ENCODE data around the gene NIPBL.
A peak's percentile ranks its signal among the peaks of the same experiment; 100 is the strongest.
"Not testable (repeated sequence)": the region's sequence is repeated elsewhere in the genome, so short reads cannot be mapped to it uniquely, and the experiment has no call there.

NIPBL gene

DNA sequence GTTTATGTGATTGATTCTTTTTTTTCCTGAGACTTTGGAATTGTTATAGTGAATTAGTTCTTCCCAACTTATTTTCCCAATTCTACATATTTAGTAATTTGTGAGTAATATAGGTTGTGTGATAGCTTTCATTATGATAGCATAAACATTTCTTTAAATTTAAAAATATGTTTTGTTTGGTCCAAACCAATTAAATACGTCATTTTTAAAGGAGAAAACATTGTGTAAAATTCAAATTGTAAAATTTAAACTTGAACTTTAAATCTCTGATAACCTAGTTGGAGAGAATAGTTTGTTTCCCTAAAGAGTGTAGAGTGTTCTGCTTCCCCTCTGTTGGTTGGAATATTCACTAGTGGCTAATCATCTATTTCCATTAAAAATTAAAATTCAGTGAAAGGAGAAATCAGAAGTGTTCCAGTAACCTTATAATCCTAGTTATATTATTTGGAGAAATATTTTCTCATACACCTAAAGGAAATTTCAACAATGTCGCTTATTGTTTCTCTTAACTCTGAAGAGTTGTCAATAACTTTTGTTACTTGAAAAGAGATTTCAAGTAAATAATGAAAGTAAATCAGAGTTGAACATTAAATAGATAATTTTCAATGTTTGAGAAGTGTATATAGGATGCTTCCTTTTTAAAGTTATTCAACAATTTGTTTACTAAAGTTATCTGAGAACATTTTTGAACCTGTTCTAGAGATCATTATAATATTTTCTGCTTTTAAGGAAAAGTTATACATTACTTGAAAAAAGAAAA lies 2.9 kb downstream of the NIPBL start:
- DNase-seq = no peak

DNA sequence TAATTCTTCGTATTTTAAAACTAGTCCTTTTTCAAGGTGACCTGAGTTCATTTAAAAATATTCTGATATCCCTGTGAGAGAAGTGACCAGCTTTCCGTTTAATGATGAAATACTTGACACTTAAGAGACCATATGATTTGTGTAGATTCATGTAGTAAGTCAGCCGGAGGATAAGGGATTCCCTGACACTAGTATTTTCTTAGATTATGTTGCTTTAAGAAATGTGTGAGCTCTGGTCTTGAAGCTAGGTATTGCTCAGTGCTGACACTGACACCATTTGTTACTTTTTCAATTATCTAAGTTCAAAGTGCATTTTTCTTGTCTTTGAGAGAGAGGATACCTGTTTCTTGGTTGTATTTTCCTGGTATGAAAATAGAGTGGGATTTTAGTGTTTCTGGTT lies 4.2 kb downstream of the NIPBL start:
- peak; percentile 39 for DNase-seq

DNA sequence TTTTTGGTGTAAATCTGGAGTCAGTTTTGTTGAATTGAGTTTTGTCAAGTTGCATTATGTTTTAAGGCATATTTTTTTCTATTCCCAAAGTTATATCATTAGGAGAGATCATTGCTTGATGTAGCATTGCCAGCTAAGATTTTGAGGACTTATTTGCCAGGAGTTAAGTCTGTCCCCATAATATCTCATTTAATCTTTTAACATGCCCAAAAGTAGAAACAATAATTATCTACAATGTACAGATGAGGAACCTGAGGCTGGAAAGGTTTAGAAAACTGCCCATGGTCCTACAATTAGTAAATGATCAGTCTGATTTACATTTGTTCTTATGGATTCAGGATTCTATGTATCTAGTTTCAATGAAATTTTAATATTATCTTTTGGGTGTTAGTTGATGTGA lies 4.7 kb downstream of the NIPBL start:
- DNase-seq = no peak

DNA sequence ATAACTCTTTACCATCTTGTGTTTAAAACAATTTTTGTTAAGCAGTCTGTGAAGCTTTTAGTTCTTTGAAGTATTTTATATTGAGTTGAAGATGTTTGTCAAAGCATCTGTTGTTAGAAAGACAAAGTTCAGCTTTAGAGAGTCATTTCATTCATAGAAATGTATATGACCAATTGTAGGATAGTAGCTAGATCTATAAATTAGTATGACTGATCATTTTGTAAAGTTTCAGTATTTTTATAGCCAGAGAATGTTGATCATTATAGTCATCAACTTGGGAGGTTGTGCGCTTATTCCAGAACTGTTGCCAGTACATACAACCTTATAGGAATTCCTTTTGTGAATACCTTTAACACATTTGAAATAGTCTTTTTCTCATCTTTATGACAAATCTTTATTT lies 5.2 kb downstream of the NIPBL start:
- DNase-seq = no peak

DNA sequence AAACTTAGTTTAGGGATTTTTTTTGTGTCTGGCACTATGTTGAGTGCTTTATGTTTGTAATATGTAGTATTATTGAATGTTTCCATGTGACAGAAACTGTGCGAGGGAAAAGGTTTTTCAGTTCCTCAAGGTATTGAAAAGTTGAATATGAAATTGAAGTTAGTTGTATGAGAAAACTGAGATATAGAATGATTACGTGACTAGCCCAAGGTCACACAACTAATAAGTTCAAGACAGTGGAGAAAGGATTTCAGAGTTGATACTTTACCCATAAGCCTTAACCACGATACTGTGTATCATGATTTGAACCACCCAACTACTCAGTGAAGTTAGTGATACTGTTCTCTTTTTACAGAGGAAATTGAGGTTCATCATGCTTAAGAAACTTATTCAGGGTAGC lies 5.7 kb downstream of the NIPBL start:
- DNase-seq = peak; percentile 26

DNA sequence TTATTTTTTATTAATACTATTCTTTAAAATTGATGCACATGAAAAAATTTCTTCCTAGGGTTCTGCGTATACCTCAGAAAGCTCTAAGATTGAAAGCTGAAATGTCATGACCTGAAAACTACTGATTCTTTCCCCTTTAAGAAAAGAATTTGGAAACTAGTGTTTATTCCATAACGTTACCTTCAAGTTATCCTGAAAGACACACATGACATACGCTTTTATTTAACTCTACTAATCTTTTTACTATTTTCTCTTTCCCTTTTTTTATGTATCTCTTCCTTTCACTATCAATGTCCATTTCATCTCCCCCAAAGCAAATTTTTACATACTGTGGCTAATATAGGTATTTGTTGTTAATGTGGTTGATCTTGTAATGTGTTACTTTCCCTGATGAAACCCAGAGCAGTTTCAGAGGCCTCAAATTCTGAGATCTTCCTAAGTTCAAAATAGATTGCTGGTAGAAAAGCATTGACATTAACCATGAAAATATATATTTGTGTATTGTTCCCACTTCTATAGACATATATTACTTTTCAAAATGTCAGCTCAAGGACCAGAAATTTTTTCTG lies 7.4 kb downstream of the NIPBL start:
- no peak for DNase-seq

DNA sequence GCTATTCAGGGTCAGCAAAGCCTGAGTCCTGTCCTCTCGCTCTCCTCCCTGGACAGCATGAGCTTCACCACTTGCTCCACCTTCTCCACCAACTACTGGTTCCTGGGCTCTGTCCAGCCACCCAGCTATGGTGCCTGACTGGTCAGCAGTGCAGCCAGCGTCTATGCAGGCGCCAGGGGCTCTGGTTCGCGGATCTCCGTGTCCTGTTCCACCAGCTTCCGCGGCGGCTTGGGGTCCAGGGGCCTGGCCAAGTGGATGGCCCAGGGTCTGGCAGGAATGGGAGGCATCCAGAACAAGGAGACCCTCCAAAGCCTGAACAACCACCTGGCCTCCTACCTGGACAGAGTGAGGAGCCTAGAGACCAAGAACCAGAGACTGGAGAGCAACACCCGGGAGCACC lies 8.6 kb downstream of the NIPBL start:
- DNase-seq = no peak

DNA sequence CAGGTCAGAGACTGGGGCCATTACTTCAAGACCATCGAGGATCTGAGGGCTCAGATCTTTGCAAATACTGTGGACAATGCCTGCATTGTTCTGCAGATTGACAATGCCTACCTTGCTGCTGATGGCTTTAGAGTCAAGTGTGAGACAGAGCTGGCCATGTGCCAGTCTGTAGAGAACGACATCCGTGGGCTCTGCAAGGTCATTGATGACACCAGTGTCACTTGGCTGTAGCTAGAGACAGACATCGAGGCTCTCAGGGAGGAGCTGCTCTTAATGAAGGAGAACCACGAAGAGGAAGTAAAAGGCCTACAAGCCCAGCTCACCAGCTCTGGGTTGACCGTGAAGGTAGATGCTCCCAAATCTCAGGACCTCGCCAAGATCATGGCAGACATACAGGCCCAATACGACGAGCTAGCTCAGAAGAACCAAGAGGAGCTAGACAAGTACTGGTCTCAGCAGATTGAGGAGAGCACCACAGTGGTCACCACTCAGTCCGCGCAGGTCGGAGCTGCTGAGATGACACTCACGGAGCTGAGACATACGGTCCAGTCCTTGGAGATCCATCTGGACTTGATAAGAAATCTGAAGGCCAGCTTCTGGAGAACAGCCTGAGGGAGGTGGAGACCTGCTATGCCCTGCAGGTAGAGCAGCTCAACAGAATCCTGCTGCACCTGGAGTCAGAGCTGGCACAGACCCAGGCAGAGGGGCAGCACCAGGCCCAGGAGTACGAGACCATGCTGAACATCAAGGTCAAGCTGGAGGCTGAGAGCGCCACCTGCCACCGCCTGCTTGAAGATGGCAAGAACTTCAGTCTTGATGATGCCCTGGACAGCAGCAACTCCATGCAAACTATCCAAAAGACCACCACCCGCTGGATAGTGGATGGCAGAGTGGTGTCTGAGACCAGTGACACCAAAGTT lies 9.3 kb downstream of the NIPBL start:
- DNase-seq = peak; percentile 60

DNA sequence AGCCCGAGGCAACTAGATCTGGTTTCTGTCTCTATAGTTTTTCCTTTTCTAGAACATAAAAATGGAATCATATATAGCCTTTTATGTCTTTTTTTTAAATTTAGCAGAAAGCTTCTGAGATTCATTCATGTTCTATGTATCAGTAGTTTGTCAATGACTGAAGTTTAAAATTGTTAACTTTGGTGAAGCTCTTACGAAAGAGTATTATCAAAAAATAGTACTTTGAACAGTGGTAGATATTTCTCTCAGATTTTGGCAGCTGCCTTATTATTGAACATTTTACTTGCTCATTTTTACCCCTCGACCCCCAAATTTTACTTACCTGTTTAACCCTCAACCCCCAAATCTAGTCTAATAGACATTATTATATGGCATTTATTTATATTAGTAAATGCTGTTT lies 10.2 kb downstream of the NIPBL start:
- DNase-seq = no peak

DNA sequence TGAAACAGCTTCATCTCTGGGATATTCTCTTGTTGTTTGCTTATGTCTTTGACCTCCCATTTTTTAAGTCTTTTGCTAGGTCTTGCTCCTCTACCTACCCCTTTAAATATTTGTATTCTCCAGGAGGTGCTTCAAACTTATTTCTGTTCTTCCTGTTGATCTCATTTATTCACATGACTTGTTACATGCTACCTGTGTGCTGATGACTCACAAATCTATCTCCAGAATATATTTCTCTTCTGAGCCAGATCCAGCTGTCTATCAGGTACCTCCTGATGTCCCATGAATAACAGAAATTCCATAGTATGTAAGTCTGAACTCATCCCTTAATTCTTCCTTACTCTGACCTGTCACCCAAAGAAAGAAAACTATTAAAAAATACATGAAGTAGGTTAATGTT lies 11.0 kb downstream of the NIPBL start:
- no peak for DNase-seq

DNA sequence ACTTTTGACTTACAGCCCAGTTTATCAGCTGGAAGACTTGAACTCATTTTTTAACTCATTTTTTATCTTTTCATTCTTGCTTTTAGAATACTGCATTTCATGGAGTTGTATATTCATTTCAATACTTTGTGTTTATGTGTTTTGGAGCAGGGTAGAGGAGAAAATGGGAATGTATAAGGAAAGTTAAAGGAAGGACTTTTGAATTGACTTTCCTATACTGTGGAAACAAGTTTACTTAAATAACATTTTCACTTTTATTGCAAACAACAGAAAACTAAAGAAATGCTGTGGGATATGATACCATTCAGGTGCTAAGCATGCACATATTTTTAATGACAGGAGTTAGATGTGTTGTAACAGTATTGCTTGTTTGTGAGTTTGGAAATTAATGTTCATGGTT lies 11.7 kb downstream of the NIPBL start:
- no peak for DNase-seq

DNA sequence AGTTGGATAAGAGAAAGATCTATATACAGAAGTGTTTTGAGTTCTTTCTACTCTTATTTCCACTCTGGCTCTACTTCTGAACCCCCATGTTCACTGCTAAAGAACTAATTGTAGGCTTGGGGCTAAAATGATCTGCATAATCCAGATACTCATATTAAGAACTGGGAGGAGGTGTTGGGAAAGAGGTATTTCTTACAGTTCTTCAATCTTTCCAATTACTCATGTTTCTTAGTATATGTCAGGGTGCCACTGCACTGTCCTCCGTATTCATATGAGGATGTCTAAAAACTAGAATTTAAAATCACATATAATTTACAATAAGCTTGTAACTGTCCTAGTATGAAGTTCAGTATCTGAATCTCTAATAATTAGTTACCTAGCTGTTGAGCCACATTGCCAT lies 12.7 kb downstream of the NIPBL start:
- no peak for DNase-seq

DNA sequence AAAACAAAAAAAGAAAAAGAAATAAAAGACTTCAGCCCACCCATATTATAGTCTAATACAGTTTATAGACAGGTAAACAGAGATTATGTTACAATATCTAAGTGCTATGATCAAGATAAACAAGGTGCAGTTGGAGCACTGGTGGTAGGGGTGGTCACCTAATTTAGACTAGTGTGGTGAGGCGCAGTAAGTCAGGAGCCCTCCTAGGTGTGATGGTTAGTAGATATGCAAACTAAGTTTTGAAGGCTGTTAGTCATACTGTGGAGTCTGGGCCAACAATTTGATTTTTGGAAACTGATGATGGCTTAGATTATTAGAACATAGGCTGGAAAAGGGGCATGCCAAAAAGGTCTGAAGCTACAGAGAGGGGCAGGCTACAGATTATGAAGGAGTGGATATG lies 14.7 kb downstream of the NIPBL start:
- no peak for DNase-seq

DNA sequence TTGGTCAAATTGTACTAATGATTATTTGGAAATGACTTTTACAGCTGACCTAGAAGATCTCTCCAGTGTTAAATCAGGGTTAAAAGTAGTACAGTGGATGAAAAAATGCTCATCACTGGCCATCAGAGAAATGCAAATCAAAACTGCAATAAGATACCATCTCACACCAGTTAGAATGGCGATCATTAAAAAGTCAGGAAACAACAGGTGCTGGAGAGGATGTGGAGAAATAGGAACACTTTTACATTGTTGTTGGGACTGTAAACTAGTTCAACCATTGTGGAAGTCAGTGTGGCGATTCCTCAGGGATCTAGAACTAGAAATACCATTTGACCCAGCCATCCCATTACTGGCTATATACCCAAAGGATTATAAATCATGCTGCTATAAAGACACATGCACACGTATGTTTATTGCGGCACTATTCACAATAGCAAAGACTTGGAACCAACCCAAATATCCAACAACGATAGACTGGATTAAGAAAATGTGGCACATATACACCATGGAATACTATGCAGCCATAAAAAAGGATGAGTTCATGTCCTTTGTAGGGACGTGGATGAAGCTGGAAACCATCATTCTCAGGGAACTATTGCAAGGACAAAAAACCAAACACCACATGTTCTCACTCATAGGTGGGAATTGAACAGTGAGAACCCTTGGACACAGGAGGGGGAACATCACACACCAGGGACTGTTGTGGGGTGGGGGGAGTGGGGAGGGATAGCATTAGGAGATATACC lies 15.7 kb downstream of the NIPBL start:
- not testable (repeated sequence) for DNase-seq

DNA sequence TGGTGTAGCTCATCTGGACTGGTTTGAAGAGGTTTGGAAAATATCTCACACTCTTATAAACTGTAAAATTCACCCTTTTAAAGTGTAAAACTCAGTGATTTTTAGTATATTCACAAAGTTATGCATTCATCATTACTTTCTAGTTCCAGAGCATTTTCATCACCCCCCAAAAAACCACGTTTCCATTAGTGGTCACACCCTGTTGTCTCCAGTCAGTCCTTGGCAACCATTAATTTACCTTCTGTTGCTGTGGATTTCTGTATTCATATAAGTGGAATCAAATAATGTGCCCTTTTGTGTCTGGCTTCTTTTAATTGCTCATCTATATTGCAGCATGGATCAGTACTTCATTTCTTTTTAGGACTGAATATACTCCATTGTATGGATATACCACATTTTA lies 18.4 kb downstream of the NIPBL start:
- DNase-seq = no peak

DNA sequence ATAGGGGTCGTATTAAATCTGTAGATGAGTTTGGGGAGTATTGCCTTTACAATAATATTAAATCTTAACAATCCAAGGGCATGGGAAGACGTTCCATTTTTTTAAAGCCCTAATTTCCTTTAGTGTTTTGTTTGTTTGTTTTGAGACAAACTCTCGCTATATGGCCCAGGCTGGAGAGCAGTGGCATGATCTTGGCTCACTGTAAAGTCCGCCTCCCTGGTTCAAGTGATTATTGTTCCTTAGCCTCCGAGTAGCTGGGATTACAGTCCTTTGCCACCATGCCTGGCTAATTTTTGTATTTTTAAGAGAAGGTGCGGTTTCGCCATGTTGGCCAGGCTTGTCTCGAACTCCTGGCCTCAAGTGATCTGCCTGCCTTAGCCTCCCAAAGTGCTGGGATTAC lies 19.9 kb downstream of the NIPBL start:
- DNase-seq = no peak

DNA sequence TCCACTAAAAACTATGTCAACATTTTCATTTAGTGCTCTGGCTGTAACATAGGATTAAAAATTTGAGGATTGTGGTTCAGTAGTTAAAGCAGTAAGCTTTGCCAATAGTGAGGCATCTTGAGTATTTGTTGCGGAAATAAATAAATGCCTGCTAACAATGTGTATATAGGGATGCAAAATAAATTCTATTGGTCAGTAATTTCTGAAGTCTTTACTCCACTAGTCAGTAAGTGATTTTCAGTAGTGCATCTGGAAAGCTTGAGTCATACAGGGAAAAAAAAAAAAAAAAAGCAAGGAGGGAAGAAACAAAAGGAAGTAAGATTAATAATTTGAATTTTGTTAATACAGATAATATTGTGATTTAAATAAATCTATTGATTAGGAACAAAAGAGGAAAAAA lies 21.0 kb downstream of the NIPBL start:
- DNase-seq = no peak

DNA sequence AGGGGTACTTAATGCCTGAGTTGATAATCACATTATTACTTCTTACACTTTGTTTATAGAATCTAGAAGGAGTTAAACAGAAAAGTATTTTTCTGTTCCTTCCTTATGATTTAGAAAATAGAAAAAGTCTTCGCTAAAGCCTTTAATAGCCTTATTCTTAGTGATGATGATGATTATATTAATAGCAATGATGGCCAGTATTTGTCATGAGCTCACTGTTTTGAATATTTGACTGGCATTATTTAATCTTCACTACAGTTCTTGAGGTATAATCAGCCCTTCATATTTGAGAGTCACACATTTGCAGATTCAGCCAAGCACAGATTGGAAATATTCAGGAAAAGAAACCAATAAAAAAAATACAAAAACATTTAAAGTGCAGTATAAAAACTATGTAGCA lies 23.3 kb downstream of the NIPBL start:
- DNase-seq = no peak

DNA sequence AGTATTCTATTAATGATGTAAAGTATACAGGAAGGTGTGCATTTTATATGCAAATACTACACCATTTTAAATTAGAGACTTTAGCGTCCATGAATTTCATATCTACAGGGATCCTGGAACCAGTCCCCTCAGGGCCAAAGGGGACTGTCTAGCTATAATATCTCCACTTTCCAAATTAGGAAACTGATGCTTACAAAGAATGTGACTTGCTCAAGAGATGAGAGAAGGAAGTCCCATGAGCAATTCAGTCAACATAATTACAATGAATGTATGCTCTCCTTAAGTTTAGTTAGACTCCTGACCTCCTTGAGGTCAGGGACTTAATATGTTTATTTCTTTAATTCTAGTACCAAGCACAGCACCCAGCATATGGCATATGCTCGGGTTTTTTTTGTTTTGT lies 23.7 kb downstream of the NIPBL start:
- peak; percentile 9 for DNase-seq

DNA sequence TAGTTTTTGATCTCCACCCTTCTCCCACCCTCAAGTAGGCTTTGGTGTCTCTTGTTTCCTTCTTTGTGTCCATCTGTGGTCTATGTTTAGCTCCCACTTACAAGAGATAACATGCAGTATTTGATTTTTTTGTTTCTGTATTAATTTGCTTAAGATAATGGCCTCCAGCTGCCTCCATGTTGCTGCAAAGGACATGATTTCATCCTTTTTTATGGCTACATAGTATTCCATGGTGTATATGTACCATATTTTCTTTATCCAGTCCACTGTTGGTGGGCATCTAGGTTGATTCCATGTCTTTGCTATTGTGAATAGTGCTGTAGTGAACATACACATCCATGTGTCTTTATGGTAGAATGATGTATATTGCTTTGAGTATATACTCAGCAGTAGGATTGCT lies 24.5 kb downstream of the NIPBL start:
- DNase-seq = not testable (repeated sequence)

DNA sequence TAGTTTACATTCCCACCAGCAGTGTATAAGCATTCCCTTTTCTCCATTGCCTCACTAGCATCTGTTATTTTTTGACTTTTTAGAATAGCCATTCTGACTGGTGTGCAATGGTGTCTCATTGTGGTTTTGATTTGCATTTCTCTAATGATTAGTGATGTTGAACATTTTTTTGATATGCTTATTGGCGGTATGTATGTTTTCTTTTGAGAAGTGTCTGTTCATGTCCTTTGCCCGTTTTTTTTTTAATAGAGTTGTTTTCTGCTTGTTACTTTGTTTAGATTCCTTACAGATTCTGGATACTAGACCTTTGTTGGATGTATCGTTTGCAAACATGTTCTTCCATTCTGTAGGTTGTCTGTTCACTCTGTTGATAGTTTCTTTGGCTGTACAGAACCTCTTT lies 25.3 kb downstream of the NIPBL start:
- DNase-seq = no peak

DNA sequence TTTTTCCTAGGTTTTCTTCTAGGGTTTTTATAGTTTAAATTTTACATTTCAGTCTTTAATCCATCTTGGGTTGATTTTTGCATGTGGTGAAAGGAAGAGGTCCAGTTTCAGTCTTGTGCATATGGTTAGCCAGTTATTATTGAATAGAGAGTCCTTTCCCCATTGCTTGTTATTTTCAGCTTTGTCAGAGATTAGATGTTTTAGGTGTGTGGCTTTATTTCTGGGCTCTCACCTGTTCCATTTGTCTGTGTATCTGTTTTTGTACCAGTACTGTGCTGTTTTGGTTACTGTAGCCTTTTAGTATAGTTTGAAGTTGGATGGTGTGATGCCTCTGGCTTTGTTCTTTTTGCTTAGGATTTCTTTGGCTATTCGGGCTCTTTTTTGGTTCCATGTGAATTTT lies 25.8 kb downstream of the NIPBL start:
- no peak for DNase-seq

DNA sequence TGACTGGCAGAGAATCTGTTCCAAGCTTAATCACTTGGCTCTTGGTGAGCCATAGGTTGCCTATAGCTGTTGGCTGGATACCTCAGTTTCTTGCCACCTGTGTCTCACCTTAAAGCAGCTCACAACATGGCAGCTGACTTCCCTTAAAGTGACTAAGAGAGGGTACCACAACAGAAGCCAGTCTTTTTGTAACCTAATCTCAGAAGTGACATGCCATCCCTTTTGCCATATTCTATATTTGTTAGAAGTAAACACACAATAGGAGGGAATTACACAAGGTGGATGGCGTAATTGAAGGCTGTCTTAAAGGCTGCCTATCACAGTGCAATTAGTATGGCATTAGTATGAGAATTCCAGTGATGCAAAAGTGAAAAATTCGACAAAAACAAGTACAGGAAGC lies 28.1 kb downstream of the NIPBL start:
- DNase-seq = no peak
